ENCODE data around the gene SLC7A1.

SLC7A1 gene

DNA sequence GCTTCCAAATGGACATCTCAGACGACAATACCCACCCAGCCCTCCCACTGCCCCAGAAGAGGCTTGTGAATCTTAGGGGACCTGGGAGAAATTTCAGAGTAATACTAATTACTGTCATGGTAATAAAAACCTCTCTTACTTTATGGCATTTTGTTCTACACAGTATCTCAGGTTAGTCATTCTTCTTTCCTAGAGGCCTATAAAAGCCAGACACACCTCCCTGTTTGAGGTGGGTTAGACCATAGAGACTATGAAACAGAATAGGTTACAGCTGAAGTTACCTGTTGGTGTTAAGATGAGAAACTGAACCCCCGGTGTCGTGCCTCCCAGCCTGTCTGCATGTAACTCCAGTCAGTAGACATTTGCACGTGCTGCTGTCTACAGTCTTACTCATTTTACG, 113.9 kb downstream of the SLC7A1 start:
- no peak overlapping the region for H4K8ac ChIP-seq (ENCODE audit: low read depth, low read length)
- H3K4me1 ChIP-seq (ENCODE audit: control insufficient read depth, low read depth, low read length): peaks cover 11% of the 10 kb centered on the region
- DNase-seq: no peak
- no peaks in the 10 kb centered on the region for H3K79me1 ChIP-seq (ENCODE audit: low read length)
- no peaks in the 10 kb centered on the region for H3K27me3 ChIP-seq (ENCODE audit: insufficient read depth, low read length, poor library complexity)
- H3K36me3 ChIP-seq (ENCODE audit: control insufficient read depth, insufficient read depth, low read length): no peaks in the 10 kb centered on the region
- no peak overlapping the region for H3K56ac ChIP-seq (ENCODE audit: low read length)
- no peak overlapping the region for H2AK5ac ChIP-seq (ENCODE audit: low read length)
- no peaks in the 10 kb centered on the region for H3K79me2 ChIP-seq (ENCODE audit: control insufficient read depth, insufficient read depth, low read length)
- H3K27ac ChIP-seq (ENCODE audit: low read depth, low read length): no peak overlapping the region
- no peak overlapping the region for H4K5ac ChIP-seq (ENCODE audit: low read length)
- H3K23ac ChIP-seq (ENCODE audit: low read length): no peak overlapping the region
- no peak overlapping the region for H2BK5ac ChIP-seq (ENCODE audit: low read length)
- H3K9ac ChIP-seq (ENCODE audit: low read length): no peak overlapping the region
- no peak overlapping the region for H2BK15ac ChIP-seq (replicated peaks; ENCODE audit: low read depth)
- H3K4me3 ChIP-seq (ENCODE audit: low read length): no peak overlapping the region
- no CpG with 5 or more reads among the region's 5 CpGs for WGBS (ENCODE audit: extremely low coverage, insufficient coverage, low lambda C conversion rate)
- no peak overlapping the region for H3K4ac ChIP-seq (ENCODE audit: low read depth, low read length)
- no peak overlapping the region for H2BK120ac ChIP-seq (ENCODE audit: low read depth, low read length)
- H3K18ac ChIP-seq (ENCODE audit: low read length): no peak overlapping the region
- H3K4me2 ChIP-seq (ENCODE audit: low read length): no peak overlapping the region

DNA sequence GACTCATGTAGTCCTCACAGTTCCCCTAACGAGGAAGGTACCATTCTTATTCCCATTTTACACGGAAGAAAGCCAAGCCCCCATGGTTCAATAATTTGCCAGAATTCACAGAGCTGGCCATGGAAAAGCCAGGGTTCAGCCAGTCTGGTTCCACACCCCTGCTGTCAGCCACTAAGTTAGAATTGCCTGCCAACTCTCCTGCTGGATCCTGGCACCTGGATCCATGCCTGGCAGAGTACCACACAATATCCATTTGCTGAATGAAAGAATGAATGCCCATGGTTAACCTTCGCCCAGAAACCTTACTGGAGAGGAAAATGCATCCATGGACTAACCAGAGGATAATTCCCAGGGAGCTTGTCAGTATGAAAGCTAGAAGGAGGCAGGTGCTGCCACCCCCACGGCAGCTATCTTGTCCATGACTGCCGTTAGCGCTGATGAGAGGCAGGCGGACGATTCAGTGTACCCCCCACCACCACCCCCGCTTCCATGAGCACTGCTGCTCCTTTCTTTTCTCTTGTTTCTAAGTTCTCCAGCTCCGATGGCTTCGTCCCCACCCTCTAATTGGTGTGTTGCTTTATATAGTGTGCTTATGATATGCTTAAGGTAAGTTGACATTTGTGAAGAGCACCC, 114.5 kb downstream of the SLC7A1 start:
- H2BK15ac ChIP-seq (replicated peaks; ENCODE audit: low read depth): no peak overlapping the region
- H3K4me3 ChIP-seq (ENCODE audit: low read length): no peak overlapping the region
- DNase-seq: no peak
- H3K18ac ChIP-seq (ENCODE audit: low read length): no peak overlapping the region
- H2AK5ac ChIP-seq (ENCODE audit: low read length): no peak overlapping the region
- no peak overlapping the region for H4K5ac ChIP-seq (ENCODE audit: low read length)
- no peaks in the 10 kb centered on the region for H3K79me2 ChIP-seq (ENCODE audit: control insufficient read depth, insufficient read depth, low read length)
- H3K4ac ChIP-seq (ENCODE audit: low read depth, low read length): no peak overlapping the region
- no peak overlapping the region for H2BK120ac ChIP-seq (ENCODE audit: low read depth, low read length)
- H3K36me3 ChIP-seq (ENCODE audit: control insufficient read depth, insufficient read depth, low read length): no peaks in the 10 kb centered on the region
- no peak overlapping the region for H2BK5ac ChIP-seq (ENCODE audit: low read length)
- WGBS (ENCODE audit: extremely low coverage, insufficient coverage, low lambda C conversion rate): no CpG with 5 or more reads among the region's 11 CpGs
- H3K27ac ChIP-seq (ENCODE audit: low read depth, low read length): no peak overlapping the region
- no peak overlapping the region for H4K8ac ChIP-seq (ENCODE audit: low read depth, low read length)
- no peaks in the 10 kb centered on the region for H3K79me1 ChIP-seq (ENCODE audit: low read length)
- H3K4me2 ChIP-seq (ENCODE audit: low read length): no peak overlapping the region
- no peak overlapping the region for H3K23ac ChIP-seq (ENCODE audit: low read length)
- H3K27me3 ChIP-seq (ENCODE audit: insufficient read depth, low read length, poor library complexity): no peaks in the 10 kb centered on the region
- H3K56ac ChIP-seq (ENCODE audit: low read length): no peak overlapping the region
- peaks cover 11% of the 10 kb centered on the region for H3K4me1 ChIP-seq (ENCODE audit: control insufficient read depth, low read depth, low read length)
- no peak overlapping the region for H3K9ac ChIP-seq (ENCODE audit: low read length)

DNA sequence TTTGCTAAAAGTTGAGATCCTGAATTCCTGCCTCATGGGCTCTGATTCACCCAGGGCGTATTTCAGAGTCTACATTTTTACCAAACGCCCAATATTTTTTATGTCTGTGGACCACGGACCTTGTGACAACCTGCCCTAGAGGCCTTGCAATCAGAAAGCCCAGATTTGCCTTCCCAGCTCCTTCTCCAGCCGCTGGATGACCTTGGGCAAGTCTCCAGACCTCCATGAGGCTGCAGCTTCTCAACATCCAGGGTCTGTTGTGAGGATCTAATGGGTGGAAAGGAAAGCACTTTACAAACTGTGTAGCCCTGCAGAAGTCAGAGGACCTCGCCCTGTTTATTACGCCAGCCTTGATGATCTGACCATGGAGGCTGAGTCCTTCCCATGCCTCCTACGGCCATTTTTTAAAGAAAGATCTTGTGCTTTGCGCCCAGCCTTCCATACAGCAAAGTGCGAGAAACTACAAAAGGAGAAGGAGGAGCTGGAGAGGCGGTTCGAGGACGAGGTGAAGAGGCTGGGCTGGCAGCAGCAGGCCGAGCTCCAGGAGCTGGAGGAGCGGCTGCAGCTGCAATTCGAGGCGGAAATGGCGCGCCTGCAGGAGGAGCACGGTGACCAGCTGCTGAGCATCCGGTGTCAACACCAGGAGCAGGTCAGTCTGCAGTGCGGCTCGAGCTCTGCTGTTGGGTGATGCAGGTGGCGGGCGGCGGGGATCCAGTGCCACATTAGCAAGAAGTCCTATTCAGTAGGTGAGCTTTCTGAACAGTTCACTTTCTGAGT, 115.6 kb downstream of the SLC7A1 start:
- Histone ChIP-seq H2BK120ac (ENCODE audit: low read depth, low read length) (no peak overlapping the region), H4K8ac (ENCODE audit: low read depth, low read length) (no peak overlapping the region), H3K4me2 (ENCODE audit: low read length) (no peak overlapping the region), H3K79me2 (ENCODE audit: control insufficient read depth, insufficient read depth, low read length) (no peaks in the 10 kb centered on the region), H3K9ac (ENCODE audit: low read length) (no peak overlapping the region), H3K36me3 (ENCODE audit: control insufficient read depth, insufficient read depth, low read length) (no peaks in the 10 kb centered on the region), H3K4ac (ENCODE audit: low read depth, low read length) (no peak overlapping the region), H3K79me1 (ENCODE audit: low read length) (no peaks in the 10 kb centered on the region), H3K27ac (ENCODE audit: low read depth, low read length) (no peak overlapping the region), H2AK5ac (ENCODE audit: low read length) (no peak overlapping the region), H4K5ac (ENCODE audit: low read length) (no peak overlapping the region), H3K4me1 (ENCODE audit: control insufficient read depth, low read depth, low read length) (peaks cover 11% of the 10 kb centered on the region), H2BK5ac (ENCODE audit: low read length) (no peak overlapping the region), H3K4me3 (ENCODE audit: low read length) (no peak overlapping the region), H3K27me3 (ENCODE audit: insufficient read depth, low read length, poor library complexity) (no peaks in the 10 kb centered on the region), H3K18ac (ENCODE audit: low read length) (no peak overlapping the region), H3K56ac (ENCODE audit: low read length) (no peak overlapping the region), H3K23ac (ENCODE audit: low read length) (no peak overlapping the region), H2BK15ac (replicated peaks; ENCODE audit: low read depth) (no peak overlapping the region)
- no CpG with 5 or more reads among the region's 25 CpGs for WGBS (ENCODE audit: extremely low coverage, insufficient coverage, low lambda C conversion rate)
- no peak for DNase-seq

DNA sequence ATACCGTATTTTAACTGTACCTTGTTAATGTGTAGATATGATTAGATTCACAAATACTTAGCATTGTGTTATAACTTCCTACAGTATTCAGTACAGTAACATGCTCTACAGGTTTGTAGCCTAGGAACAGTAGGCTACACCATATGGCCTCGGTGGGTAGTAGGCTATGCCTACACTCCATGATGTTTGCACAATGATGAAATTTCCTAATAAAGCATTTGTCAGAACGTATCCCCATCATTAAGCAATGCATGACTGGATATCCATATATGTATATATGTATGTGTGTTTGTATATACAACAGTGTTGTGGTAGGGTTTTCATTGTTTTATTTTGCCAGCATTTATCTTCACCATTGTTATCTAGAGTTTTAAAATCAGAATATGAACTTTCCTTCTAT, 119.4 kb downstream of the SLC7A1 start:
- Histone ChIP-seq H3K79me1 (ENCODE audit: low read length) (no peaks in the 10 kb centered on the region), H3K79me2 (ENCODE audit: control insufficient read depth, insufficient read depth, low read length) (no peaks in the 10 kb centered on the region), H3K4me2 (ENCODE audit: low read length) (no peak overlapping the region), H3K18ac (ENCODE audit: low read length) (no peak overlapping the region), H3K27me3 (ENCODE audit: insufficient read depth, low read length, poor library complexity) (no peaks in the 10 kb centered on the region), H3K9ac (ENCODE audit: low read length) (no peak overlapping the region), H3K4me3 (ENCODE audit: low read length) (no peak overlapping the region), H3K36me3 (ENCODE audit: control insufficient read depth, insufficient read depth, low read length) (no peaks in the 10 kb centered on the region), H3K23ac (ENCODE audit: low read length) (no peak overlapping the region), H3K4me1 (ENCODE audit: control insufficient read depth, low read depth, low read length) (no peaks in the 10 kb centered on the region), H4K8ac (ENCODE audit: low read depth, low read length) (no peak overlapping the region), H3K56ac (ENCODE audit: low read length) (no peak overlapping the region), H4K5ac (ENCODE audit: low read length) (no peak overlapping the region), H3K27ac (ENCODE audit: low read depth, low read length) (no peak overlapping the region), H2BK15ac (replicated peaks; ENCODE audit: low read depth) (no peak overlapping the region), H2BK5ac (ENCODE audit: low read length) (no peak overlapping the region), H2BK120ac (ENCODE audit: low read depth, low read length) (no peak overlapping the region), H3K4ac (ENCODE audit: low read depth, low read length) (no peak overlapping the region), H2AK5ac (ENCODE audit: low read length) (no peak overlapping the region)
- DNase-seq: no peak
- no CpG with 5 or more reads among the region's 3 CpGs for WGBS (ENCODE audit: extremely low coverage, insufficient coverage, low lambda C conversion rate)

DNA sequence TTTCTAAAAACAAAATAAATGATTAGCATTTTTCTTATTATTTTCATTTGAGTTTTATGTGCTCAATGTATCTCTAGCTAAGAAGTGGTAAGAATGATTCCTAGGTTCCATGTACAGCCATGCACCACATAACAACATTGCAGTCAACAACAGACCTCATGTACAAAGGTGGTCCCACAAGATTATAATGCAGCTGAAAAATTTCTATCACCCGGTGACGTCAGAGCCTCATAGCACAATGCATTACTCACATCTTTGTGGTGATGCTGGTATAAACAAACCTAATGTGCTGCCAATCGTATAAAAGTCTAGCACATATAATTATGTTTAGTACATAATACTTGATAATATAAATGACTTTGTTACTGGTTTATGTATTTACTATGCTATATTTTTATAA, 120.5 kb downstream of the SLC7A1 start:
- no peak overlapping the region for H4K5ac ChIP-seq (ENCODE audit: low read length)
- H3K9ac ChIP-seq (ENCODE audit: low read length): no peak overlapping the region
- no peaks in the 10 kb centered on the region for H3K4me1 ChIP-seq (ENCODE audit: control insufficient read depth, low read depth, low read length)
- no peaks in the 10 kb centered on the region for H3K36me3 ChIP-seq (ENCODE audit: control insufficient read depth, insufficient read depth, low read length)
- no peak overlapping the region for H2BK15ac ChIP-seq (replicated peaks; ENCODE audit: low read depth)
- no peak overlapping the region for H3K4ac ChIP-seq (ENCODE audit: low read depth, low read length)
- H3K79me2 ChIP-seq (ENCODE audit: control insufficient read depth, insufficient read depth, low read length): no peaks in the 10 kb centered on the region
- no peak overlapping the region for H3K56ac ChIP-seq (ENCODE audit: low read length)
- WGBS (ENCODE audit: extremely low coverage, insufficient coverage, low lambda C conversion rate): no CpG with 5 or more reads among the region's 3 CpGs
- H2BK120ac ChIP-seq (ENCODE audit: low read depth, low read length): no peak overlapping the region
- no peak overlapping the region for H4K8ac ChIP-seq (ENCODE audit: low read depth, low read length)
- H3K4me2 ChIP-seq (ENCODE audit: low read length): no peak overlapping the region
- H3K23ac ChIP-seq (ENCODE audit: low read length): no peak overlapping the region
- no peak overlapping the region for H2AK5ac ChIP-seq (ENCODE audit: low read length)
- no peak for DNase-seq
- H3K27me3 ChIP-seq (ENCODE audit: insufficient read depth, low read length, poor library complexity): no peaks in the 10 kb centered on the region
- no peaks in the 10 kb centered on the region for H3K79me1 ChIP-seq (ENCODE audit: low read length)
- no peak overlapping the region for H3K27ac ChIP-seq (ENCODE audit: low read depth, low read length)
- H3K4me3 ChIP-seq (ENCODE audit: low read length): no peak overlapping the region
- H2BK5ac ChIP-seq (ENCODE audit: low read length): no peak overlapping the region
- H3K18ac ChIP-seq (ENCODE audit: low read length): no peak overlapping the region
